ENCODE measurements around the gene NUDCD3. TPM values are rescaled to one million over a fixed set of nuclear protein-coding genes. Genes with fewer than 3 reads are reported as not detected.

Gene NUDCD3
- total RNA-seq, 1 experiment from 2014 or later, result 71.9 TPM

DNA sequence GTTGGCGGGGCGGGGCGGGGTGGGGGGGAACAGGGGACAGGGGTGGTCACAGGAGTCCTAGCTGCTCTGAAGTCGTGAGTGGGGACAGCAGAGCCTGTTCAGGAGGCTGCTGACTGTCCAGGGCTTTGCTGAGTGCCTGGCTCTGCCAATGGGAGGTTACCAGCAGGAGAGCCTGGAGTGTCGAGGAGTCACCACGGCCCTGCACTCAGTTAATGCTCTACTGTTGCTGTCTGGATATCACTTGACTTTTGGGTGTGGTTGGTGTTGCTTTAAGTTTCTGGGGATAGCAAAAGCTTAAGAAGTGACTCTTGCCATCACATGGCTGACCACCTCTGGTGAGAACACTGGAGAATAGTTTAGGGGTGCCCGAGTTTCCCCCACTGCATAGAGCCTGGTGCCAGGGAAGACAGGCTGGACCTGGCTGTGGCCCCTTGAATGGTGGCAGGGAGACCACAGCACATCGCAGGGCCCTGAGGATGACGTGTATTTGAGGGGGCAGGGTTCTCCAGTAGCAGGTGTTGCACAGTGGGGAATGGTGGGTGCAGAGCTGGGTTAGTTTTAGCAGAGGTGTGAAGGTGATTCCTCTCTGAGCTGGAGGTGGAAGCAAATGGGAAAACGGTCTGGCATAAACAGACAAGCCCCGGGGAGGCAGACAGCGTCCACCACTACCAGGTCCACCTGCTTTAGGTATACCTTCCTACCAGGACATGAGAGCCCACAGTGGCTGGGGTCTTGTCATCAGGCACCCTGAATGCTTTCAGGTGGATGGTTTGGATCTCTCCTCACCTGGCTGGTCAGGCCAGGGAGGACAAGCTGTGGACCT lies 110.9 kb downstream of the NUDCD3 start:
- peak; percentile 23 for DNase-seq
- no peak overlapping the region for H3K56ac ChIP-seq (ENCODE audit: insufficient read length, low read depth, low read length)
- no peaks in the 10 kb centered on the region for H3K23me2 ChIP-seq (ENCODE audit: insufficient read length, low read depth, low read length, poor library complexity, severe bottlenecking)
- peaks cover 2% of the 10 kb centered on the region for H3K4me1 ChIP-seq (ENCODE audit: insufficient read depth, low read length)
- Mint-ChIP-seq H3K36me3 (ENCODE audit: insufficient read depth in 1 of 3, low read depth in 3 of 3) (peaks cover 2 to 9% (median 4%) of the 10 kb centered on the region in 3 experiments; a peak in 5 of 7 replicates), H3K4me3 (no peak overlapping the region), H3K27me3 (ENCODE audit: low read depth) (peaks cover 15% of the 10 kb centered on the region), H3K4me1 (no peaks in the 10 kb centered on the region), H3K9me3 (no peaks in the 10 kb centered on the region), H3K27ac (no peak overlapping the region; a peak in 2 of 7 replicates)
- H2BK12ac ChIP-seq (ENCODE audit: insufficient read length, low read depth, low read length), result no peak overlapping the region
- H3K79me2 ChIP-seq (ENCODE audit: insufficient read depth, low read length), result no peaks in the 10 kb centered on the region
- no peaks in the 10 kb centered on the region for H3K27me3 ChIP-seq (ENCODE audit: insufficient read depth, low read length)
- H2BK20ac ChIP-seq (ENCODE audit: low read depth, low read length, poor library complexity, severe bottlenecking), result no peak overlapping the region
- no peak overlapping the region for H3K14ac ChIP-seq (ENCODE audit: insufficient read depth, low read length)
- H3K79me1 ChIP-seq (ENCODE audit: insufficient read depth, low read depth, low read length, poor library complexity, severe bottlenecking), result no peaks in the 10 kb centered on the region
- H2BK120ac ChIP-seq (ENCODE audit: low read depth, low read length, poor library complexity, severe bottlenecking), result no peak overlapping the region
- no peak for TF ChIP-seq CTCF (conservative IDR thresholded peaks at IDR 0.05)
- H3K4me2 ChIP-seq (ENCODE audit: insufficient read depth, insufficient read length, low read length), result no peak overlapping the region
- H4K20me1 ChIP-seq (ENCODE audit: control insufficient read depth, insufficient read depth, insufficient read length), result no peaks in the 10 kb centered on the region
- WGBS (ENCODE audit: extremely low coverage, insufficient read length, low lambda C conversion rate), result no CpG with 5 or more reads among the region's 12 CpGs
- H2BK5ac ChIP-seq (ENCODE audit: insufficient read length, low read length), result no peak overlapping the region
- H2AFZ ChIP-seq (ENCODE audit: low read length), result no peak overlapping the region
- no peak overlapping the region for H3K18ac ChIP-seq (ENCODE audit: insufficient read length, low read depth, low read length)
- no peak overlapping the region for H3T11ph ChIP-seq (ENCODE audit: low read length)
- no peak overlapping the region for H3K23ac ChIP-seq (ENCODE audit: insufficient read length, low read depth, low read length)
- no peak overlapping the region for H4K5ac ChIP-seq (ENCODE audit: insufficient read length, low read depth, low read length)
- no peak overlapping the region for H2AK5ac ChIP-seq (ENCODE audit: insufficient read length, low read length)
- no peak overlapping the region for H4K91ac ChIP-seq (ENCODE audit: insufficient read length, low read depth, low read length)
- no peak overlapping the region for H4K8ac ChIP-seq (replicated peaks; ENCODE audit: insufficient read length, low read depth, low read length)
- H3K27ac ChIP-seq (ENCODE audit: insufficient read length, low read depth, low read length), result no peak overlapping the region
- H3K4ac ChIP-seq (ENCODE audit: low read depth, low read length), result no peak overlapping the region
- H2BK15ac ChIP-seq (ENCODE audit: low read depth, low read length), result no peak overlapping the region
- H3K9me3 ChIP-seq (ENCODE audit: control insufficient read depth, low read depth, low read length), result no peaks in the 10 kb centered on the region
- no peak overlapping the region for H3K9ac ChIP-seq (ENCODE audit: extremely low read depth, insufficient read length, low read length)

All from H9 (cell line).